OCI-LY3 (cell line): ENCODE measurements around the gene UGT1A1.

Experiments
- H2AFZ ChIP-seq: fragments of 200-600, 300-600 bp; shearing (Covaris generic); 2 replicates; pipeline ENCODE4 v1.6.0; 2014; ENCODE audit warnings: antibody characterized with exemption, low read depth, low read length
- H3K27ac ChIP-seq: fragments of 200-600, 300-600 bp; sonication (generic); 2 replicates; pipeline ENCODE4 v1.5.1; 2014; ENCODE audit warnings: mild to moderate bottlenecking, low read length, moderate library complexity, mixed read lengths
- H3K27me3 ChIP-seq: fragments of 200-600, 300-600 bp; sonication (generic); 2 replicates; pipeline ENCODE4 v1.6.1; 2014; ENCODE audit warnings: low read depth, low read length, mixed read lengths
- H3K36me3 ChIP-seq: fragments of 200-600, 300-600 bp; sonication (generic); replicated peaks from 2 replicates; pipeline ENCODE3; 2014; ENCODE audit warnings: low read depth, low read length, mixed read lengths
- H3K4me1 ChIP-seq: fragments of 300-600, 200-600 bp; sonication (generic); 2 replicates; pipeline ENCODE4 v1.6.1; 2014; ENCODE audit warnings: low read length, mixed read lengths
- H3K4me2 ChIP-seq: fragments of 200-600, 300-600 bp; sonication (generic); 2 replicates; pipeline ENCODE4 v1.6.1; 2014; ENCODE audit warnings: low read length, mixed read lengths
- H3K4me3 ChIP-seq: fragments of 300-600, 200-600 bp; sonication (generic); 2 replicates; pipeline ENCODE4 v1.5.1; 2014; ENCODE audit warnings: antibody characterized with exemption, mild to moderate bottlenecking, low read length, moderate library complexity
- H3K79me2 ChIP-seq: fragments of 300-600, 200-600 bp; shearing (Covaris generic); 2 replicates; pipeline ENCODE4 v1.6.1; 2014; ENCODE audit warnings: mild to moderate bottlenecking, low read length, mixed read lengths
- H3K9ac ChIP-seq: fragments of 300-600, 200-600 bp; shearing (Covaris generic); 2 replicates; pipeline ENCODE4 v1.6.0; 2014; ENCODE audit warnings: mild to moderate bottlenecking, low read length, moderate library complexity
- H3K9me3 ChIP-seq: fragments of 200-600, 300-600 bp; shearing (Covaris generic); 2 replicates; pipeline ENCODE4 v1.6.1; 2014; ENCODE audit warnings: low read length, mixed read lengths; ENCODE audit not compliant: insufficient read depth
- H4K20me1 ChIP-seq: fragments of 200-600, 300-600 bp; sonication (generic); 2 replicates; pipeline ENCODE4 v1.6.1; 2016; ENCODE audit warnings: low read length, mixed read lengths; ENCODE audit not compliant: insufficient read depth
- EZH2phosphoT487 ChIP-seq: fragments of 200-600 bp; shearing (Covaris generic); IDR thresholded peaks from 2 replicates; pipeline ENCODE4 v1.6.1; 2018; ENCODE audit warnings: antibody characterized with exemption, mixed run types, low read depth
- TF ChIP-seq, protein P1 (sequence below): fragments of 200-600, 300-600 bp; sonication (generic); IDR thresholded peaks from 2 replicates; pipeline ENCODE4 v1.5.1; 2014; ENCODE audit warnings: antibody characterized with exemption, low read length, low read depth

The UGT1A1 gene

DNA sequence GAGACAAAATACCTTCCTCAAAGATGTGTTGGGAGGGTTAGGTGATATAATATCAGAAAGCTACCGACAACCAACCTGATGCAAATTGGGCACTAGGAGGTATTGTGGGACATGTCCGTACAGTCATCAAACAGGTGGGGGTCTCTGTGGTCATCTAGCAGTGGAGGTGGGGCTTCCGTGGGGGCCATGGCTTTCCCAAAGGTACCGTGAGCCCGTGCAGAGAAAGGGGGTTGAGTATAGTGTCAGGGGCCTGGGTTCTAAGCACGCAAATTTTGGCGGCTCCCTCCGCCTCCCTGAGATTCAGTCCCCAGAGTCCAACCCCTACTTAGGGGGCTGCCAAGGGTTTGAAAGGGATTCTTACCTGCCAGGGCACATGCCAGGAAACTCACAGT, 61.6 kb downstream of the UGT1A1 start:
- Histone ChIP-seq H3K79me2 (no peaks in the 10 kb centered on the region), H3K27ac (no peak overlapping the region), H3K27me3 (no peaks in the 10 kb centered on the region), H3K4me3 (no peak overlapping the region), H3K4me2 (no peak overlapping the region), H3K9ac (no peak overlapping the region), H4K20me1 (no peaks in the 10 kb centered on the region), H3K4me1 (no peaks in the 10 kb centered on the region), H3K9me3 (no peaks in the 10 kb centered on the region), H3K36me3 (no peaks in the 10 kb centered on the region), H2AFZ (no peak overlapping the region)
- TF ChIP-seq EZH2phosphoT487, result no peak
- TF ChIP-seq, protein P1, sequence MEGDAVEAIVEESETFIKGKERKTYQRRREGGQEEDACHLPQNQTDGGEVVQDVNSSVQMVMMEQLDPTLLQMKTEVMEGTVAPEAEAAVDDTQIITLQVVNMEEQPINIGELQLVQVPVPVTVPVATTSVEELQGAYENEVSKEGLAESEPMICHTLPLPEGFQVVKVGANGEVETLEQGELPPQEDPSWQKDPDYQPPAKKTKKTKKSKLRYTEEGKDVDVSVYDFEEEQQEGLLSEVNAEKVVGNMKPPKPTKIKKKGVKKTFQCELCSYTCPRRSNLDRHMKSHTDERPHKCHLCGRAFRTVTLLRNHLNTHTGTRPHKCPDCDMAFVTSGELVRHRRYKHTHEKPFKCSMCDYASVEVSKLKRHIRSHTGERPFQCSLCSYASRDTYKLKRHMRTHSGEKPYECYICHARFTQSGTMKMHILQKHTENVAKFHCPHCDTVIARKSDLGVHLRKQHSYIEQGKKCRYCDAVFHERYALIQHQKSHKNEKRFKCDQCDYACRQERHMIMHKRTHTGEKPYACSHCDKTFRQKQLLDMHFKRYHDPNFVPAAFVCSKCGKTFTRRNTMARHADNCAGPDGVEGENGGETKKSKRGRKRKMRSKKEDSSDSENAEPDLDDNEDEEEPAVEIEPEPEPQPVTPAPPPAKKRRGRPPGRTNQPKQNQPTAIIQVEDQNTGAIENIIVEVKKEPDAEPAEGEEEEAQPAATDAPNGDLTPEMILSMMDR, result no peak

GRCh38 chr2:233822101-233822771, 62.2 kb downstream of the UGT1A1 start:
- H3K27ac ChIP-seq, result no peak overlapping the region
- no peaks in the 10 kb centered on the region for H3K4me1 ChIP-seq
- TF ChIP-seq EZH2phosphoT487, result no peak
- TF ChIP-seq, protein P1, result no peak
- H3K36me3 ChIP-seq, result no peaks in the 10 kb centered on the region
- H3K4me2 ChIP-seq, result no peak overlapping the region
- H3K9me3 ChIP-seq, result no peaks in the 10 kb centered on the region
- no peak overlapping the region for H3K4me3 ChIP-seq
- H3K79me2 ChIP-seq, result no peaks in the 10 kb centered on the region
- no peaks in the 10 kb centered on the region for H3K27me3 ChIP-seq
- no peaks in the 10 kb centered on the region for H4K20me1 ChIP-seq
- H3K9ac ChIP-seq, result no peak overlapping the region
- H2AFZ ChIP-seq, result no peak overlapping the region
